BLaER1 (cell line): ENCODE results near the gene DLGAP1.

ENCODE experiments used
- H3K27ac ChIP-seq: shearing (Covaris generic); formaldehyde crosslinking; 2 replicates; pipeline ENCODE4 v1.8.1; 2022
- H3K27me3 ChIP-seq: shearing (Covaris generic); formaldehyde crosslinking; 2 replicates; pipeline ENCODE4 v1.8.1; 2022
- H3K36me3 ChIP-seq: shearing (Covaris generic); formaldehyde crosslinking; 2 replicates; pipeline ENCODE4 v1.8.1; 2022
- H3K4me1 ChIP-seq: shearing (Covaris generic); formaldehyde crosslinking; 2 replicates; pipeline ENCODE4 v1.8.1; 2022
- H3K4me2 ChIP-seq: shearing (Covaris generic); formaldehyde crosslinking; 2 replicates; pipeline ENCODE4 v1.8.1; 2022
- H3K4me3 ChIP-seq: shearing (Covaris generic); formaldehyde crosslinking; 2 replicates; pipeline ENCODE4 v1.8.1; 2022
- H3K9ac ChIP-seq: shearing (Covaris generic); formaldehyde crosslinking; 2 replicates; pipeline ENCODE4 v1.8.1; 2022
- H3K9me3 ChIP-seq: shearing (Covaris generic); formaldehyde crosslinking; 2 replicates; pipeline ENCODE4 v1.8.1; 2022
- H4K20me1 ChIP-seq: shearing (Covaris generic); formaldehyde crosslinking; 2 replicates; pipeline ENCODE4 v1.8.1; 2022
- Cebpa-rat ChIP-seq: shearing (Covaris generic); IDR thresholded peaks from 2 replicates; pipeline ENCODE4 v1.8.1; 2022

DLGAP1 gene

GRCh38 chr18:3689986-3690763 is 764.9 kb downstream of the DLGAP1 start:
- H4K20me1 ChIP-seq: no peaks in the 10 kb centered on the region
- no peak overlapping the region for H3K27ac ChIP-seq
- no peak overlapping the region for H3K4me3 ChIP-seq
- H3K4me1 ChIP-seq: no peaks in the 10 kb centered on the region
- no peak overlapping the region for H3K9ac ChIP-seq
- no peaks in the 10 kb centered on the region for H3K27me3 ChIP-seq
- H3K36me3 ChIP-seq: no peaks in the 10 kb centered on the region
- H3K9me3 ChIP-seq: peaks cover 3% of the 10 kb centered on the region; the same call in 1 of the 2 replicates
- no peak overlapping the region for H3K4me2 ChIP-seq
- TF ChIP-seq Cebpa-rat: no peak

GRCh38 chr18:3689091-3689490 is 766.0 kb downstream of the DLGAP1 start:
- Histone ChIP-seq H3K27ac (no peak overlapping the region), H3K4me1 (no peaks in the 10 kb centered on the region), H3K9ac (no peak overlapping the region), H3K4me2 (no peak overlapping the region), H3K4me3 (no peak overlapping the region), H4K20me1 (no peaks in the 10 kb centered on the region), H3K27me3 (no peaks in the 10 kb centered on the region), H3K9me3 (peaks cover 3% of the 10 kb centered on the region; the same call in 1 of the 2 replicates), H3K36me3 (no peaks in the 10 kb centered on the region)
- no peak for TF ChIP-seq Cebpa-rat

- H3K9me3 ChIP-seq: peaks cover 3% of the 10 kb centered on the region; the same call in 1 of the 2 replicates
- H4K20me1 ChIP-seq: no peaks in the 10 kb centered on the region
- no peak overlapping the region for H3K9ac ChIP-seq
- no peaks in the 10 kb centered on the region for H3K27me3 ChIP-seq
- H3K36me3 ChIP-seq: no peaks in the 10 kb centered on the region
- TF ChIP-seq Cebpa-rat: no peak
- H3K27ac ChIP-seq: no peak overlapping the region
- no peak overlapping the region for H3K4me3 ChIP-seq
- no peaks in the 10 kb centered on the region for H3K4me1 ChIP-seq
- H3K4me2 ChIP-seq: no peak overlapping the region
Measured at GRCh38 chr18:3688690-3689089, 766.4 kb downstream of the DLGAP1 start.

- Histone ChIP-seq H3K9me3 (peaks cover 3% of the 10 kb centered on the region; the same call in 1 of the 2 replicates), H4K20me1 (no peaks in the 10 kb centered on the region), H3K4me3 (no peak overlapping the region), H3K27ac (no peak overlapping the region), H3K4me2 (no peak overlapping the region), H3K9ac (no peak overlapping the region), H3K36me3 (no peaks in the 10 kb centered on the region), H3K4me1 (no peaks in the 10 kb centered on the region), H3K27me3 (no peaks in the 10 kb centered on the region)
- TF ChIP-seq Cebpa-rat: no peak
Measured at GRCh38 chr18:3683483-3683882, 771.6 kb downstream of the DLGAP1 start.

GRCh38 chr18:3682061-3682460 is 773.0 kb downstream of the DLGAP1 start:
- Histone ChIP-seq H3K9me3 (peaks cover 3% of the 10 kb centered on the region; the same call in 1 of the 2 replicates), H3K27ac (no peak overlapping the region), H3K4me3 (no peak overlapping the region), H3K36me3 (no peaks in the 10 kb centered on the region), H4K20me1 (no peaks in the 10 kb centered on the region), H3K27me3 (no peaks in the 10 kb centered on the region), H3K9ac (no peak overlapping the region), H3K4me1 (no peaks in the 10 kb centered on the region), H3K4me2 (no peak overlapping the region)
- TF ChIP-seq Cebpa-rat: no peak

GRCh38 chr18:3679241-3679640 is 775.9 kb downstream of the DLGAP1 start:
- Histone ChIP-seq H3K27ac (no peak overlapping the region), H3K4me2 (no peak overlapping the region), H3K9ac (no peak overlapping the region), H3K4me1 (no peaks in the 10 kb centered on the region), H3K9me3 (0 out of 2 replicates have a peak, but pooled peaks cover 6% of the 10 kb centered on the region), H3K27me3 (no peaks in the 10 kb centered on the region), H3K36me3 (no peaks in the 10 kb centered on the region), H4K20me1 (no peaks in the 10 kb centered on the region), H3K4me3 (no peak overlapping the region)
- TF ChIP-seq Cebpa-rat: no peak

GRCh38 chr18:3675994-3676393 is 779.1 kb downstream of the DLGAP1 start:
- no peak overlapping the region for H3K27ac ChIP-seq
- no peaks in the 10 kb centered on the region for H4K20me1 ChIP-seq
- H3K4me1 ChIP-seq: no peaks in the 10 kb centered on the region
- TF ChIP-seq Cebpa-rat: no peak
- H3K27me3 ChIP-seq: no peaks in the 10 kb centered on the region
- H3K4me2 ChIP-seq: no peak overlapping the region
- H3K9me3 ChIP-seq: 0 out of 2 replicates have a peak, but pooled peaks cover 6% of the 10 kb centered on the region
- H3K4me3 ChIP-seq: no peak overlapping the region
- no peaks in the 10 kb centered on the region for H3K36me3 ChIP-seq
- H3K9ac ChIP-seq: no peak overlapping the region

- Histone ChIP-seq H3K27ac (no peak overlapping the region), H3K36me3 (no peaks in the 10 kb centered on the region), H3K4me1 (no peaks in the 10 kb centered on the region), H4K20me1 (no peaks in the 10 kb centered on the region), H3K4me3 (no peak overlapping the region), H3K27me3 (no peaks in the 10 kb centered on the region), H3K9ac (no peak overlapping the region), H3K4me2 (no peak overlapping the region), H3K9me3 (0 out of 2 replicates have a peak, but pooled peaks cover 6% of the 10 kb centered on the region)
- TF ChIP-seq Cebpa-rat: no peak
Measured at GRCh38 chr18:3675446-3675845, 779.7 kb downstream of the DLGAP1 start.

- H3K27me3 ChIP-seq: no peaks in the 10 kb centered on the region
- peaks cover under 1% of the 10 kb centered on the region for H3K4me1 ChIP-seq
- H4K20me1 ChIP-seq: no peaks in the 10 kb centered on the region
- 0 out of 2 replicates have a peak, but pooled peaks cover 4% of the 10 kb centered on the region for H3K9me3 ChIP-seq
- H3K36me3 ChIP-seq: no peaks in the 10 kb centered on the region
- no peak overlapping the region for H3K4me3 ChIP-seq
- H3K9ac ChIP-seq: no peak overlapping the region
- no peak overlapping the region for H3K4me2 ChIP-seq
- H3K27ac ChIP-seq: no peak overlapping the region
- no peak for TF ChIP-seq Cebpa-rat
Measured at GRCh38 chr18:3671176-3671575, 783.9 kb downstream of the DLGAP1 start.

GRCh38 chr18:3669376-3669775 is 785.7 kb downstream of the DLGAP1 start:
- no peaks in the 10 kb centered on the region for H4K20me1 ChIP-seq
- no peaks in the 10 kb centered on the region for H3K9me3 ChIP-seq
- H3K27me3 ChIP-seq: no peaks in the 10 kb centered on the region
- no peak overlapping the region for H3K4me2 ChIP-seq
- H3K36me3 ChIP-seq: no peaks in the 10 kb centered on the region
- no peak overlapping the region for H3K4me3 ChIP-seq
- peaks cover 18% of the 10 kb centered on the region for H3K4me1 ChIP-seq
- TF ChIP-seq Cebpa-rat: no peak
- H3K27ac ChIP-seq: no peak overlapping the region
- H3K9ac ChIP-seq: no peak overlapping the region
